ENCODE data around the gene ADCY2. TPM values are rescaled to one million over a fixed set of nuclear protein-coding genes. Genes with fewer than 3 reads are reported as not detected.
A peak's percentile ranks its signal among the peaks of the same experiment; 100 is the strongest.

Gene ADCY2
- total RNA-seq, 2 donors from 2014 or later = 0.52 to 2.3 TPM

GRCh38 chr5:7745882-7746610 lies 350.1 kb downstream of the ADCY2 start:
- peak; percentile 49 to 78 for DNase-seq
- intact Hi-C loops (cut with DNase I, micrococcal nuclease) = loop anchor here in 1 of 2 donors (10.0 kb wide), 1 partner anchor 341 kb away; no protein-coding TSS in a partner anchor
- peak; percentile 58 for ATAC-seq

- DNase-seq (no peak), ATAC-seq (no peak)
- intact Hi-C loops (cut with DNase I, micrococcal nuclease) = loop anchor here in 1 of 2 donors (10.0 kb wide), 1 partner anchor 343 kb away; no protein-coding TSS in a partner anchor
Measured at GRCh38 chr5:7747728-7748127, 351.8 kb downstream of the ADCY2 start.

GRCh38 chr5:7749626-7750025 lies 353.7 kb downstream of the ADCY2 start:
- ATAC-seq (no peak), DNase-seq (no peak)
- intact Hi-C loops (cut with DNase I, micrococcal nuclease) = loop anchor here in 1 of 2 donors (5.0 to 10.0 kb wide), 2 partner anchors 345 to 932 kb away; no protein-coding TSS in a partner anchor

GRCh38 chr5:7751874-7752273 lies 355.9 kb downstream of the ADCY2 start:
- ATAC-seq (no peak), DNase-seq (no peak)
- intact Hi-C loops (cut with DNase I, micrococcal nuclease) = loop anchor here in 1 of 2 donors (5.0 kb wide), 1 partner anchor 935 kb away; no protein-coding TSS in a partner anchor

GRCh38 chr5:7753181-7753580 lies 357.2 kb downstream of the ADCY2 start:
- ATAC-seq (no peak), DNase-seq (no peak)
- intact Hi-C loops (cut with DNase I, micrococcal nuclease) = loop anchor here in 1 of 2 donors (5.0 kb wide), 1 partner anchor 936 kb away; no protein-coding TSS in a partner anchor

- intact Hi-C loops (cut with DNase I, micrococcal nuclease) = loop anchor here in 1 of 2 donors (5.0 kb wide), 1 partner anchor 936 kb away; no protein-coding TSS in a partner anchor
- ATAC-seq (no peak), DNase-seq (no peak)
Measured at GRCh38 chr5:7753596-7753995, 357.7 kb downstream of the ADCY2 start.

GRCh38 chr5:7754490-7754889 lies 358.6 kb downstream of the ADCY2 start:
- DNase-seq (no peak), ATAC-seq (no peak)
- intact Hi-C loops (cut with DNase I, micrococcal nuclease) = loop anchor here in 1 of 2 donors (5.0 kb wide), 1 partner anchor 937 kb away; no protein-coding TSS in a partner anchor

GRCh38 chr5:7754997-7755596 lies 359.2 kb downstream of the ADCY2 start:
- intact Hi-C loops (cut with DNase I, micrococcal nuclease) = loop anchor here in 1 of 2 donors (5.0 kb wide), 1 partner anchor 938 kb away; no protein-coding TSS in a partner anchor
- peak in 1 of 2 donors; percentile 52 for DNase-seq
- ATAC-seq = peak; percentile 77

GRCh38 chr5:7755958-7756357 lies 360.0 kb downstream of the ADCY2 start:
- DNase-seq (no peak), ATAC-seq (no peak)
- intact Hi-C loops (cut with DNase I, micrococcal nuclease) = no loop called here

- ATAC-seq = no peak
- intact Hi-C loops (cut with DNase I, micrococcal nuclease) = no loop called here
Measured at GRCh38 chr5:7756453-7756852, 360.5 kb downstream of the ADCY2 start.

GRCh38 chr5:7759257-7759871 lies 363.4 kb downstream of the ADCY2 start:
- no peak for ATAC-seq
- intact Hi-C loops (cut with DNase I, micrococcal nuclease) = no loop called here
- no peak for DNase-seq

More at GRCh38 chr5:7756453-7756852, 360.5 kb downstream of the ADCY2 start:
- no peak for DNase-seq

- ATAC-seq = no peak
- intact Hi-C loops (cut with DNase I, micrococcal nuclease) = no loop called here
- no peak for DNase-seq
Measured at GRCh38 chr5:7759951-7760580, 364.1 kb downstream of the ADCY2 start.

GRCh38 chr5:7762267-7762666 lies 366.3 kb downstream of the ADCY2 start:
- ATAC-seq = peak; percentile 29
- intact Hi-C loops (cut with DNase I, micrococcal nuclease) = no loop called here
- no peak for DNase-seq

GRCh38 chr5:7763621-7764072 lies 367.7 kb downstream of the ADCY2 start:
- DNase-seq (no peak), ATAC-seq (no peak)
- intact Hi-C loops (cut with DNase I, micrococcal nuclease) = no loop called here

GRCh38 chr5:7764452-7764851 lies 368.5 kb downstream of the ADCY2 start:
- intact Hi-C loops (cut with DNase I, micrococcal nuclease) = no loop called here
- no peak for DNase-seq
- ATAC-seq = no peak

GRCh38 chr5:7770436-7770835 lies 374.5 kb downstream of the ADCY2 start:
- intact Hi-C loops (cut with DNase I, micrococcal nuclease) = no loop called here

GRCh38 chr5:7772141-7772540 lies 376.2 kb downstream of the ADCY2 start:
- ATAC-seq (no peak), DNase-seq (no peak)
- intact Hi-C loops (cut with DNase I, micrococcal nuclease) = no loop called here

More at GRCh38 chr5:7770436-7770835, 374.5 kb downstream of the ADCY2 start:
- DNase-seq (no peak), ATAC-seq (no peak)

GRCh38 chr5:7773178-7773577 lies 377.2 kb downstream of the ADCY2 start:
- ATAC-seq (no peak), DNase-seq (no peak)
- intact Hi-C loops (cut with DNase I, micrococcal nuclease) = no loop called here

GRCh38 chr5:7776442-7776841 lies 380.5 kb downstream of the ADCY2 start:
- no peak for ATAC-seq

More at GRCh38 chr5:7776442-7776841, 380.5 kb downstream of the ADCY2 start:
- no peak for DNase-seq
- intact Hi-C loops (cut with DNase I, micrococcal nuclease) = no loop called here

Measured in left colon (tissue), 2 donors.